GM23338 (cell line): Measurements from ENCODE around the gene TAF3. TPM values are rescaled to one million over a fixed set of nuclear protein-coding genes. Genes with fewer than 3 reads are reported as not detected.

ENCODE experiments used
- ATAC-seq: fragments of 200-7000 bp; cut with Tn5 transposase; 3 replicates; pipeline ENCODE4 v1.9.1; 2020
- DNase-seq: peaks from one replicate; pipeline ENCODE4 v3.0.0-alpha.2; 2015; ENCODE audit warnings: low spot score
- H2AFZ ChIP-seq: fragments of 200-600 bp; sonication (generic); 2 replicates; pipeline ENCODE4 v1.8.0; 2016; ENCODE audit warnings: antibody characterized with exemption, mild to moderate bottlenecking, moderate library complexity
- H3F3A ChIP-seq: fragments of 200-600 bp; sonication (generic); replicated peaks from 2 replicates; pipeline ENCODE4 v1.8.0; 2017; ENCODE audit warnings: antibody characterized with exemption, mixed run types, low read depth
- H3K27ac ChIP-seq: fragments of 200-600 bp; sonication (generic); 2 replicates; pipeline ENCODE4 v1.6.1; 2016; ENCODE audit warnings: low read depth
- H3K27me3 ChIP-seq: fragments of 200-600 bp; sonication (generic); 2 replicates; pipeline ENCODE4 v1.8.0; 2016; ENCODE audit warnings: mild to moderate bottlenecking, mixed run types, moderate library complexity; ENCODE audit not compliant: insufficient read depth
- H3K36me3 ChIP-seq: fragments of 200-600 bp; sonication (generic); 2 replicates; pipeline ENCODE4 v1.8.0; 2016; ENCODE audit warnings: mild to moderate bottlenecking; ENCODE audit not compliant: insufficient read depth
- H3K4me1 ChIP-seq: fragments of 200-600 bp; sonication (generic); 2 replicates; pipeline ENCODE4 v1.8.0; 2016; ENCODE audit warnings: mild to moderate bottlenecking, moderate library complexity; ENCODE audit not compliant: insufficient read depth
- H3K4me2 ChIP-seq: fragments of 200-600 bp; sonication (generic); 2 replicates; pipeline ENCODE4 v1.7.1; 2017; ENCODE audit warnings: mixed run types
- H3K4me3 ChIP-seq: fragments of 200-600 bp; sonication (generic); 2 replicates; pipeline ENCODE4 v1.6.1; 2016; ENCODE audit warnings: mixed run types
- H3K79me2 ChIP-seq: fragments of 200-600 bp; sonication (generic); replicated peaks from 2 replicates; pipeline ENCODE4 v1.8.0; 2017; ENCODE audit warnings: mild to moderate bottlenecking; ENCODE audit not compliant: insufficient read depth
- H3K9me2 ChIP-seq: fragments of 200-600 bp; sonication (generic); 2 replicates; pipeline ENCODE4 v1.8.0; 2017; ENCODE audit not compliant: insufficient read depth
- H4K20me1 ChIP-seq: fragments of 200-600 bp; sonication (generic); replicated peaks from 2 replicates; pipeline ENCODE4 v1.8.0; 2017; ENCODE audit warnings: mild to moderate bottlenecking; ENCODE audit not compliant: insufficient read depth
- H3K27ac Mint-ChIP-seq: 2 replicates; pipeline ENCODE4 v1.8.0; 2020; ENCODE audit warnings: inconsistent platforms, mild to moderate bottlenecking, moderate library complexity, mixed read lengths
- H3K27me3 Mint-ChIP-seq: 3 replicates; pipeline ENCODE4 v1.8.0; 2022; ENCODE audit warnings: low read depth, mild to moderate bottlenecking, moderate library complexity, mixed read lengths, inconsistent platforms; ENCODE audit not compliant: insufficient read depth, poor library complexity
- H3K36me3 Mint-ChIP-seq: 3 replicates; pipeline ENCODE4 v1.8.0; 2021; ENCODE audit warnings: low read depth, mild to moderate bottlenecking, inconsistent platforms, moderate library complexity, mixed read lengths
- H3K4me1 Mint-ChIP-seq: 3 replicates; pipeline ENCODE4 v1.8.0; 2020; ENCODE audit warnings: mild to moderate bottlenecking, inconsistent platforms, mixed read lengths
- H3K4me3 Mint-ChIP-seq: 3 replicates; pipeline ENCODE4 v1.8.0; 2021; ENCODE audit warnings: moderate library complexity, mild to moderate bottlenecking, inconsistent platforms, mixed read lengths
- H3K9me3 Mint-ChIP-seq: 3 replicates; pipeline ENCODE4 v1.8.0; 2020; ENCODE audit warnings: moderate library complexity, mild to moderate bottlenecking, inconsistent platforms, mixed read lengths
- CREB1 ChIP-seq: fragments of 250-450 bp; sonication (Bioruptor Pico); IDR thresholded peaks from 2 replicates; pipeline ENCODE4 v1.5.0; 2020; ENCODE audit warnings: low read depth, mild to moderate bottlenecking, moderate library complexity
- ETS1 ChIP-seq: IDR thresholded peaks from 2 replicates; pipeline ENCODE4 v1.6.1; 2016; ENCODE audit warnings: antibody characterized with exemption
- EZH2 ChIP-seq: fragments of 200-600 bp; sonication (generic); IDR thresholded peaks from one replicate; pipeline ENCODE4 v1.8.0; 2017; ENCODE audit warnings: antibody characterized with exemption, mild to moderate bottlenecking, low read depth; ENCODE audit not compliant: unreplicated experiment
- EZH2phosphoT487 ChIP-seq: fragments of 200-600 bp; sonication (generic); IDR thresholded peaks from one replicate; pipeline ENCODE4 v1.8.1; 2018; ENCODE audit warnings: antibody characterized with exemption; ENCODE audit not compliant: unreplicated experiment
- JUNB ChIP-seq: IDR thresholded peaks from one replicate; pipeline ENCODE4 v1.6.1; 2016; ENCODE audit warnings: antibody characterized with exemption; ENCODE audit not compliant: unreplicated experiment
- NANOG ChIP-seq: IDR thresholded peaks from 2 replicates; pipeline ENCODE4 v1.6.1; 2016; ENCODE audit warnings: antibody characterized with exemption, borderline replicate concordance
- REST ChIP-seq: IDR thresholded peaks from one replicate; pipeline ENCODE4 v1.6.1; 2018; ENCODE audit warnings: antibody characterized with exemption; ENCODE audit not compliant: unreplicated experiment
- ZNF114 ChIP-seq: fragments of 250-450 bp; sonication (Bioruptor Pico); IDR thresholded peaks from 2 replicates; pipeline ENCODE4 v1.5.0; 2020; ENCODE audit warnings: mild to moderate bottlenecking, moderate library complexity
- ZNF331 ChIP-seq: fragments of 250-450 bp; sonication (Bioruptor Pico); IDR thresholded peaks from 2 replicates; pipeline ENCODE4 v1.5.0; 2020; ENCODE audit warnings: low read depth, mild to moderate bottlenecking, moderate library complexity
- polyA plus RNA-seq: library from polyadenylated mRNA; unstranded; fragments of >200 nt; fragmentation: Nextera tagmentation; extraction: Ambion mirVana; gene quantifications from 2 replicates; pipeline ENCODE4 v1.2.1, GENCODE V29; 2016
- total RNA-seq: library from RNA; depleted of rRNA; stranded (reverse); fragments of >200 nt; shearing (Covaris generic); gene quantifications from 2 replicates; pipeline ENCODE4 v1.2.3, GENCODE V29; 2014
- TF ChIP-seq, protein P1 (sequence below): fragments of 250-450 bp; sonication (Bioruptor Pico); IDR thresholded peaks from 2 replicates; pipeline ENCODE4 v1.5.0; 2020; ENCODE audit warnings: mild to moderate bottlenecking, moderate library complexity
- TF ChIP-seq, protein P2 (sequence below), 2 experiments: fragments of 200-600 bp in 1 of 2; sonication (generic) in 1 of 2; conservative IDR thresholded peaks; 2 replicates each; pipeline versions ENCODE4 v1.5.1 to v1.6.1; 2016 to 2017; ENCODE audit warnings: antibody characterized with exemption in 2 of 2, low read depth in 2 of 2, mild to moderate bottlenecking in 2 of 2, moderate library complexity in 1 of 2

TAF3 gene
- total and polyA plus RNA-seq, 2 experiments from 2014 or later, result 6.4 to 15.2 TPM

DNA sequence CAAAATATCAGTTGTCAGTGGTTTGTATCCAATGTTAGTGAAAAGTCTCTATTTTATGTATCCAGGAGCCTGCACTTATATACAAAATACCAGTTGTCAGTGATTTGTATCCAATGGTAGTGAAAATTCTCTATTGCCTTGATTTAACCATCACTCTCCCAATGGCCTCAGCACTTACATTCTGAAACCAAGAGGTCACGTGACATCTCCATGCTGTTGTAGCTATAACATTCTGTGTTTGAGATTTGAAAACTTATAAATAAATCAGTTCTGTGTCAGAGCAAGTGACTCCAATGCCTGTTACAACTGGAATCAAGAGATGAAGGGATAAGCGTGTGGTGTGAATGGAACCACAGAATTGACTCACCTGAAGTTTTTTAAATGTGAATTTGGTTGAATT, 205.5 kb downstream of the TAF3 start:
- TF ChIP-seq, protein P1, sequence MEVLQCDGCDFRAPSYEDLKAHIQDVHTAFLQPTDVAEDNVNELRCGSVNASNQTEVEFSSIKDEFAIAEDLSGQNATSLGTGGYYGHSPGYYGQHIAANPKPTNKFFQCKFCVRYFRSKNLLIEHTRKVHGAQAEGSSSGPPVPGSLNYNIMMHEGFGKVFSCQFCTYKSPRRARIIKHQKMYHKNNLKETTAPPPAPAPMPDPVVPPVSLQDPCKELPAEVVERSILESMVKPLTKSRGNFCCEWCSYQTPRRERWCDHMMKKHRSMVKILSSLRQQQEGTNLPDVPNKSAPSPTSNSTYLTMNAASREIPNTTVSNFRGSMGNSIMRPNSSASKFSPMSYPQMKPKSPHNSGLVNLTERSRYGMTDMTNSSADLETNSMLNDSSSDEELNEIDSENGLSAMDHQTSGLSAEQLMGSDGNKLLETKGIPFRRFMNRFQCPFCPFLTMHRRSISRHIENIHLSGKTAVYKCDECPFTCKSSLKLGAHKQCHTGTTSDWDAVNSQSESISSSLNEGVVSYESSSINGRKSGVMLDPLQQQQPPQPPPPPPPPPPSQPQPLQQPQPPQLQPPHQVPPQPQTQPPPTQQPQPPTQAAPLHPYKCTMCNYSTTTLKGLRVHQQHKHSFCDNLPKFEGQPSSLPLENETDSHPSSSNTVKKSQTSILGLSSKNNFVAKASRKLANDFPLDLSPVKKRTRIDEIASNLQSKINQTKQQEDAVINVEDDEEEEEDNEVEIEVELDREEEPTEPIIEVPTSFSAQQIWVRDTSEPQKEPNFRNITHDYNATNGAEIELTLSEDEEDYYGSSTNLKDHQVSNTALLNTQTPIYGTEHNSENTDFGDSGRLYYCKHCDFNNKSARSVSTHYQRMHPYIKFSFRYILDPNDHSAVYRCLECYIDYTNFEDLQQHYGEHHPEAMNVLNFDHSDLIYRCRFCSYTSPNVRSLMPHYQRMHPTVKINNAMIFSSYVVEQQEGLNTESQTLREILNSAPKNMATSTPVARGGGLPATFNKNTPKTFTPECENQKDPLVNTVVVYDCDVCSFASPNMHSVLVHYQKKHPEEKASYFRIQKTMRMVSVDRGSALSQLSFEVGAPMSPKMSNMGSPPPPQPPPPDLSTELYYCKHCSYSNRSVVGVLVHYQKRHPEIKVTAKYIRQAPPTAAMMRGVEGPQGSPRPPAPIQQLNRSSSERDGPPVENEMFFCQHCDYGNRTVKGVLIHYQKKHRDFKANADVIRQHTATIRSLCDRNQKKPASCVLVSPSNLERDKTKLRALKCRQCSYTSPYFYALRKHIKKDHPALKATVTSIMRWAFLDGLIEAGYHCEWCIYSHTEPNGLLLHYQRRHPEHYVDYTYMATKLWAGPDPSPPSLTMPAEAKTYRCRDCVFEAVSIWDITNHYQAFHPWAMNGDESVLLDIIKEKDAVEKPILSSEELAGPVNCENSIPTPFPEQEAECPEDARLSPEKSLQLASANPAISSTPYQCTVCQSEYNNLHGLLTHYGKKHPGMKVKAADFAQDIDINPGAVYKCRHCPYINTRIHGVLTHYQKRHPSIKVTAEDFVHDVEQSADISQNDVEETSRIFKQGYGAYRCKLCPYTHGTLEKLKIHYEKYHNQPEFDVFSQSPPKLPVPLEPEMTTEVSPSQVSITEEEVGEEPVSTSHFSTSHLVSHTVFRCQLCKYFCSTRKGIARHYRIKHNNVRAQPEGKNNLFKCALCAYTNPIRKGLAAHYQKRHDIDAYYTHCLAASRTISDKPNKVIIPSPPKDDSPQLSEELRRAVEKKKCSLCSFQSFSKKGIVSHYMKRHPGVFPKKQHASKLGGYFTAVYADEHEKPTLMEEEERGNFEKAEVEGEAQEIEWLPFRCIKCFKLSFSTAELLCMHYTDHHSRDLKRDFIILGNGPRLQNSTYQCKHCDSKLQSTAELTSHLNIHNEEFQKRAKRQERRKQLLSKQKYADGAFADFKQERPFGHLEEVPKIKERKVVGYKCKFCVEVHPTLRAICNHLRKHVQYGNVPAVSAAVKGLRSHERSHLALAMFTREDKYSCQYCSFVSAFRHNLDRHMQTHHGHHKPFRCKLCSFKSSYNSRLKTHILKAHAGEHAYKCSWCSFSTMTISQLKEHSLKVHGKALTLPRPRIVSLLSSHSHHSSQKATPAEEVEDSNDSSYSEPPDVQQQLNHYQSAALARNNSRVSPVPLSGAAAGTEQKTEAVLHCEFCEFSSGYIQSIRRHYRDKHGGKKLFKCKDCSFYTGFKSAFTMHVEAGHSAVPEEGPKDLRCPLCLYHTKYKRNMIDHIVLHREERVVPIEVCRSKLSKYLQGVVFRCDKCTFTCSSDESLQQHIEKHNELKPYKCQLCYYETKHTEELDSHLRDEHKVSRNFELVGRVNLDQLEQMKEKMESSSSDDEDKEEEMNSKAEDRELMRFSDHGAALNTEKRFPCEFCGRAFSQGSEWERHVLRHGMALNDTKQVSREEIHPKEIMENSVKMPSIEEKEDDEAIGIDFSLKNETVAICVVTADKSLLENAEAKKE (CRISPR knock-in tag), result no peak
- TF ChIP-seq EZH2phosphoT487 (no peak), ZNF114 (CRISPR knock-in tag) (no peak), ETS1 (no peak), CREB1 (CRISPR knock-in tag) (no peak), JUNB (no peak), EZH2 (no peak), REST (no peak), NANOG (no peak), ZNF331 (CRISPR knock-in tag) (no peak)
- TF ChIP-seq, protein P2, sequence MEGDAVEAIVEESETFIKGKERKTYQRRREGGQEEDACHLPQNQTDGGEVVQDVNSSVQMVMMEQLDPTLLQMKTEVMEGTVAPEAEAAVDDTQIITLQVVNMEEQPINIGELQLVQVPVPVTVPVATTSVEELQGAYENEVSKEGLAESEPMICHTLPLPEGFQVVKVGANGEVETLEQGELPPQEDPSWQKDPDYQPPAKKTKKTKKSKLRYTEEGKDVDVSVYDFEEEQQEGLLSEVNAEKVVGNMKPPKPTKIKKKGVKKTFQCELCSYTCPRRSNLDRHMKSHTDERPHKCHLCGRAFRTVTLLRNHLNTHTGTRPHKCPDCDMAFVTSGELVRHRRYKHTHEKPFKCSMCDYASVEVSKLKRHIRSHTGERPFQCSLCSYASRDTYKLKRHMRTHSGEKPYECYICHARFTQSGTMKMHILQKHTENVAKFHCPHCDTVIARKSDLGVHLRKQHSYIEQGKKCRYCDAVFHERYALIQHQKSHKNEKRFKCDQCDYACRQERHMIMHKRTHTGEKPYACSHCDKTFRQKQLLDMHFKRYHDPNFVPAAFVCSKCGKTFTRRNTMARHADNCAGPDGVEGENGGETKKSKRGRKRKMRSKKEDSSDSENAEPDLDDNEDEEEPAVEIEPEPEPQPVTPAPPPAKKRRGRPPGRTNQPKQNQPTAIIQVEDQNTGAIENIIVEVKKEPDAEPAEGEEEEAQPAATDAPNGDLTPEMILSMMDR (conservative IDR thresholded peaks at IDR 0.05; ENCODE audit: low read depth in 2 of 2), result no peak

More for the DNA sequence above, 205.5 kb downstream of the TAF3 start:
- Histone ChIP-seq H3K4me2 (no peak overlapping the region), H2AFZ (no peak overlapping the region), H3K9me2 (no peaks in the 10 kb centered on the region), H3K27me3 (no peaks in the 10 kb centered on the region), H4K20me1 (no peaks in the 10 kb centered on the region), H3K36me3 (no peaks in the 10 kb centered on the region), H3K27ac (no peak overlapping the region), H3F3A (no peaks in the 10 kb centered on the region), H3K4me1 (no peaks in the 10 kb centered on the region), H3K79me2 (no peaks in the 10 kb centered on the region), H3K4me3 (no peak overlapping the region)
- H3K36me3 Mint-ChIP-seq, result no peaks in the 10 kb centered on the region
- DNase-seq (no peak), ATAC-seq (no peak)
- no peaks in the 10 kb centered on the region for H3K9me3 Mint-ChIP-seq
- peaks cover 2% of the 10 kb centered on the region; the same call in 1 of the 3 replicates for H3K4me1 Mint-ChIP-seq
- H3K4me3 Mint-ChIP-seq, result no peak overlapping the region
- peaks cover 5% of the 10 kb centered on the region for H3K27me3 Mint-ChIP-seq
- H3K27ac Mint-ChIP-seq, result no peak overlapping the region
